Measurements from ENCODE around the gene REG4. TPM values are rescaled to one million over a fixed set of nuclear protein-coding genes. Genes with fewer than 3 reads are reported as not detected.

The REG4 gene
- total RNA-seq, 1 donor from 2014 or later, result 4.3 TPM

DNA sequence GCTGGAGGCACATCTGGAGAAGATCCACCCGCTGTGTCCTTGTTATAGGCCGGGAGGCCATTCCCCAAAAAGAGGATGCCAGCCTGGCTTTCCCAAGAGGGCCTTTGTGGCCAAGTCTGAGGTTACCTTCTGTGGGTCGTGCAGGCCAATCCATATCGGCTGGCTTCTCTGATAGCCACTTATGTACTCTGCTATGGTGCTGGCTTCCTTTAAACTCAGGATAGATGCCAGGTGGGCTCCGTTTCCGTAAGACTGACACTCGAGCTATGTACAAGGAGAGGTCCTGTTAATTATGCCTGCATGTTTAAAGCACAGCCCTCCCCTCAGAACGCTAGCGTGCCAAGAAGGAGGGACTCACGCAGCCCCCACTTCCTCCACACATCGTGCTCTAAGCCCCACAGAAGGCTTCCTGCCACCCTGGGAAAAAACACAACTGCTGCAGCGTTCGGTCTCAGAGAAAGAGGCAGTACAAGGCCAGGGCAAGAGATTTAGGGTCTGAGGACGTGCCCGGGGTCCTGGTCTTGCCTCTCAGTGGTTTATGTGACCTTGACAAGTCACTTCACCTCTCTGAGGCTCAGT lies 11.6 kb downstream of the REG4 start:
- Mint-ChIP-seq H3K4me3 (no peak overlapping the region), H3K4me1 (ENCODE audit: unreplicated experiment) (peaks cover 18% of the 10 kb centered on the region), H3K36me3 (no peaks in the 10 kb centered on the region), H3K27me3 (no peaks in the 10 kb centered on the region), H3K9me3 (no peaks in the 10 kb centered on the region), H3K27ac (no peak overlapping the region)
- no peak for DNase-seq (ENCODE audit: extremely low spot score, unreplicated experiment)
- TF ChIP-seq, protein P1, sequence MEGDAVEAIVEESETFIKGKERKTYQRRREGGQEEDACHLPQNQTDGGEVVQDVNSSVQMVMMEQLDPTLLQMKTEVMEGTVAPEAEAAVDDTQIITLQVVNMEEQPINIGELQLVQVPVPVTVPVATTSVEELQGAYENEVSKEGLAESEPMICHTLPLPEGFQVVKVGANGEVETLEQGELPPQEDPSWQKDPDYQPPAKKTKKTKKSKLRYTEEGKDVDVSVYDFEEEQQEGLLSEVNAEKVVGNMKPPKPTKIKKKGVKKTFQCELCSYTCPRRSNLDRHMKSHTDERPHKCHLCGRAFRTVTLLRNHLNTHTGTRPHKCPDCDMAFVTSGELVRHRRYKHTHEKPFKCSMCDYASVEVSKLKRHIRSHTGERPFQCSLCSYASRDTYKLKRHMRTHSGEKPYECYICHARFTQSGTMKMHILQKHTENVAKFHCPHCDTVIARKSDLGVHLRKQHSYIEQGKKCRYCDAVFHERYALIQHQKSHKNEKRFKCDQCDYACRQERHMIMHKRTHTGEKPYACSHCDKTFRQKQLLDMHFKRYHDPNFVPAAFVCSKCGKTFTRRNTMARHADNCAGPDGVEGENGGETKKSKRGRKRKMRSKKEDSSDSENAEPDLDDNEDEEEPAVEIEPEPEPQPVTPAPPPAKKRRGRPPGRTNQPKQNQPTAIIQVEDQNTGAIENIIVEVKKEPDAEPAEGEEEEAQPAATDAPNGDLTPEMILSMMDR (conservative IDR thresholded peaks at IDR 0.05), result no peak

DNA sequence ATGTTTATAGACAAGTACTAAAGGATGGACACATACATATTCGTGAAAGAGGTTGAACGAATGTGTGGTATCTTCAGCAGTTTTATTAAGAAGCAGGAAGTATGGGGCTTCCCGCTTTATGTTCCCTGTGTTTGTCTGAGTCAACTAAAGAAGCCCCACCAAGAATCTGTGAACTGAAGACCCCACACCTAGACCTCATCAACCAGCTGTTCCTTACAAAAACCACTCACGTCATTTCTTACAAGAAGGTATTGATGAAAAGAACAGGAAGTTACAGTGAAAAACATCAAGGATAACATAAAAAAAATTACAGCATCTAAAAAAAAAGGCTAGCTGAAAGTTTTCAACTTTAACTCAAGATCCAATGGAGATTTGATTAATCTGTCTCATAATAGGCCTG lies 12.3 kb downstream of the REG4 start:
- no peaks in the 10 kb centered on the region for H3K36me3 Mint-ChIP-seq
- no peak overlapping the region for H3K4me3 Mint-ChIP-seq
- H3K27me3 Mint-ChIP-seq, result no peaks in the 10 kb centered on the region
- no peak overlapping the region for H3K27ac Mint-ChIP-seq
- TF ChIP-seq, protein P1 (conservative IDR thresholded peaks at IDR 0.05), result no peak
- H3K4me1 Mint-ChIP-seq (ENCODE audit: unreplicated experiment), result peaks cover 19% of the 10 kb centered on the region
- H3K9me3 Mint-ChIP-seq, result no peaks in the 10 kb centered on the region
- DNase-seq (ENCODE audit: extremely low spot score, unreplicated experiment), result no peak

GRCh38 chr1:119797606-119798005 lies 13.7 kb downstream of the REG4 start:
- TF ChIP-seq, protein P1 (conservative IDR thresholded peaks at IDR 0.05), result no peak
- Mint-ChIP-seq H3K27ac (no peak overlapping the region), H3K4me1 (ENCODE audit: unreplicated experiment) (peaks cover 19% of the 10 kb centered on the region), H3K27me3 (no peaks in the 10 kb centered on the region), H3K4me3 (no peak overlapping the region), H3K36me3 (no peaks in the 10 kb centered on the region), H3K9me3 (no peaks in the 10 kb centered on the region)
- no peak for DNase-seq (ENCODE audit: extremely low spot score, unreplicated experiment)

- H3K9me3 Mint-ChIP-seq, result no peaks in the 10 kb centered on the region
- DNase-seq (ENCODE audit: extremely low spot score, unreplicated experiment), result no peak
- H3K27me3 Mint-ChIP-seq, result no peaks in the 10 kb centered on the region
- TF ChIP-seq, protein P1 (conservative IDR thresholded peaks at IDR 0.05), result no peak
- no peaks in the 10 kb centered on the region for H3K36me3 Mint-ChIP-seq
- no peak overlapping the region for H3K4me3 Mint-ChIP-seq
- H3K27ac Mint-ChIP-seq, result no peak overlapping the region
- H3K4me1 Mint-ChIP-seq (ENCODE audit: unreplicated experiment), result peaks cover 19% of the 10 kb centered on the region
Measured at GRCh38 chr1:119797162-119797561, 14.1 kb downstream of the REG4 start.

DNA sequence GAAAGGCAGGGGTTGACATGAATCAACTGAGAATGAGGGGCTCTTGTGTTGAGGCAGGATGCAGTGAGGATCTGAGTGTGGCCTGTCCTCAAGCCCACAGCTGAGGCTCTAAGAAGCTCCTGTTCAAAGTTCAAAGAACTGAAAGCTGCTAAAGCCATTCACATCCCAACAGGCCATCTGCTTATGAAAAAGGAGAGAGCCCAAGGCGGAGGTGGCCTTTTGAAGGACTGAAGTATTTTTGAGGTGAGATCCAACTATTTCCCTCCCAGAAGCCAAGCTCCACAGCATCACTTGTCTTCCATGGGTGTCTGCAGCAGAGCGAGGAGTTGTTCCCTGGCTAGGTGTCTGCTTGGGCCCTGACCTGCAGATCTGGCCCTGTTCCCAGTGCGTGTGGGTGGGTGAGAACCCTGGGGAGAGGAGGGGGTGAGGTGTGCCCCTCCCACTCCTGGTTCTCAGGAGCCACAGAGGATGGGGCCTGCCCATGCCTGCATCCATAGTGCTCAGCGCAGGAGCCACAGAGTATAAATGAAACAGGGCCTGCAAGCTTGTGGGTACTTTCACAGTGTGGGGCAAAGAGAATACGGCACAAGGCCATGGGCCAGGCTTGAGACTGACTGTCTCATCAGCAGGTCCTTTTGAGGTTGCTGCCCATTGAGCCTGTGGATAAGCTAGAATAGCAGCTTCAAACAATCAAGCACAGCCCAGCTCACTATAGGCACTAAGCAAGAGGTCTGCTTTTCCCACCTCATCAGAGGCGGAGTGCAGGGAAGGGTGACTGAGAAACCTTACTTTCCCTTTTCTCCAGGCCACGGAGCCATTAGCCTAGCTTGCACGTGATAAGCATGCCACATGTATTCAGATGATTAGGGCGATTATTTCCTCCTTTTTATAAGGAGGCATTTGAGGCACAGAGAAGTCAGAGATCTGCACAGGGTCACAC lies 15.7 kb downstream of the REG4 start:
- H3K9me3 Mint-ChIP-seq, result no peaks in the 10 kb centered on the region
- TF ChIP-seq, protein P1 (conservative IDR thresholded peaks at IDR 0.05), result no peak
- no peak for DNase-seq (ENCODE audit: extremely low spot score, unreplicated experiment)
- no peak overlapping the region for H3K4me3 Mint-ChIP-seq
- H3K27me3 Mint-ChIP-seq, result no peaks in the 10 kb centered on the region
- H3K36me3 Mint-ChIP-seq, result no peaks in the 10 kb centered on the region
- H3K4me1 Mint-ChIP-seq (ENCODE audit: unreplicated experiment), result peaks cover 19% of the 10 kb centered on the region
- no peak overlapping the region for H3K27ac Mint-ChIP-seq

All from type B pancreatic cell (in vitro differentiated cells).